ES-I3 (cell line): ENCODE results near the gene ATP2B2.

Source experiments
- H3K36me3 ChIP-seq: 2 replicates; pipeline ENCODE4 v1.6.1; 2013; ENCODE audit warnings: mild to moderate bottlenecking, low read length, control low read depth, moderate library complexity; ENCODE audit not compliant: insufficient read depth
- H3K4me1 ChIP-seq: 2 replicates; pipeline ENCODE4 v1.6.1; 2013; ENCODE audit warnings: mild to moderate bottlenecking, control low read depth, low read length; ENCODE audit not compliant: insufficient read depth
- H3K9ac ChIP-seq: 2 replicates; pipeline ENCODE4 v1.6.1; 2013; ENCODE audit warnings: low read depth, mild to moderate bottlenecking, low read length, moderate library complexity
- H3K9me3 ChIP-seq: 2 replicates; pipeline ENCODE4 v1.6.1; 2013; ENCODE audit warnings: mild to moderate bottlenecking, low read length, moderate library complexity; ENCODE audit not compliant: control insufficient read depth, insufficient read depth

The ATP2B2 gene

DNA sequence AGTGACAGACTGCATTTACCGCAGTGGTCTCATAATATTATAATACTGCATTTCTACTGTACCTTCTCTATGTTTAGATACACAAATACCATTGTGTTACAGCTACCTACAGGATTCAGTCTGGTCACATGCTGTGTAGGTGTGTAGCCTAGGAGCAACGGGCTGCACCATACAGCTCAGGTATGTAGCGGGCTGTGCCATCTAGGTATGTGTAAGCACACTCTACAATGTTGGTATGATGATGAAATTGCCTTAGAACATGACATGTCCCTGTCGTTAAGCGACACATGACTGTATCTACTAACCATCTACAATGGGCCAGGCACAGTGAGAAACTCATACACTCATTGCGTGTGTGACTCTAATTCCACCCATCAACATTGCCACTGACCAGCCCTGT lies 99.0 kb downstream of the ATP2B2 start:
- Histone ChIP-seq H3K36me3 (no peaks in the 10 kb centered on the region), H3K4me1 (no peaks in the 10 kb centered on the region), H3K9ac (no peak overlapping the region), H3K9me3 (no peaks in the 10 kb centered on the region)

DNA sequence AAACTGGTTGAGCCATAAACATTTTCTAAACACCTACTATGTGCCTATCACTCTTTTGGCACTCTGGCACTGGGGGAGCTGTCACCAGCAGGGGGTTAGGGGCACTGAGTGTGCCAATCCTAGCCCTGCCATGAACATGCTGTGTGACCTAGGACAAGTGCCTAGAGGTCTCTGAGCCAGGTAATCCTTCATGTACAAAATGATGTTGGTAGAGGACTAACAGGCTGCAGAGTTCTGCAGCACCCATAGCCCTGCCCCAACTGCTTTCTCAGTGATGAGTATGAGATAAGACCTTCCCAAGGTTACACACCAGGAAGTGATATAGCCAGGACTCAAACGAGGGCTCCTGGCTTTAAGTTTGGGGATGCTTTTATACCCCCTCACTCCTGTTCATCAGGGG lies 99.6 kb downstream of the ATP2B2 start:
- H3K4me1 ChIP-seq, result no peaks in the 10 kb centered on the region
- no peak overlapping the region for H3K9ac ChIP-seq
- no peaks in the 10 kb centered on the region for H3K9me3 ChIP-seq
- no peaks in the 10 kb centered on the region for H3K36me3 ChIP-seq

DNA sequence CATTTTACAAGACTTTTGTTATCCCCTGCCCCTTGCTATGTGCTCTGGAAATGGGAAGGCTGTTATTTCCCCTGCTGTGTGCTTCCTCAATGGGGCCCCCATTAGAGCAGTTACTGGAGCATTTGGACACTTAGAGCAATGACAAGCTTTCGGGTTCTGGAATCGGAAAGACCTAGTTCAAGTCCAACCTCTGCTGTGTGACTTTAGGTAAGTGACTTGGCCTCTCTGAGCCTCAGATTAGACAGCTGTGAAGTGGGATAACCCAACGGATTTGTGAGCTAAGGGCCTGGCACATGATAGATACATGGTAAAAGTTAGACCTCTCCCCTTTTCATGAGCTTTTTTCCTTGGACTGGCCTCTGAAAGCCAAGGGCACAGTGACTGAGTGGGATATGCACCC lies 100.5 kb downstream of the ATP2B2 start:
- H3K4me1 ChIP-seq, result no peaks in the 10 kb centered on the region
- H3K9me3 ChIP-seq, result no peaks in the 10 kb centered on the region
- no peaks in the 10 kb centered on the region for H3K36me3 ChIP-seq
- H3K9ac ChIP-seq, result no peak overlapping the region

GRCh38 chr3:10404377-10404776 lies 101.0 kb downstream of the ATP2B2 start:
- H3K9me3 ChIP-seq, result no peaks in the 10 kb centered on the region
- no peak overlapping the region for H3K9ac ChIP-seq
- H3K4me1 ChIP-seq, result no peaks in the 10 kb centered on the region
- no peaks in the 10 kb centered on the region for H3K36me3 ChIP-seq

DNA sequence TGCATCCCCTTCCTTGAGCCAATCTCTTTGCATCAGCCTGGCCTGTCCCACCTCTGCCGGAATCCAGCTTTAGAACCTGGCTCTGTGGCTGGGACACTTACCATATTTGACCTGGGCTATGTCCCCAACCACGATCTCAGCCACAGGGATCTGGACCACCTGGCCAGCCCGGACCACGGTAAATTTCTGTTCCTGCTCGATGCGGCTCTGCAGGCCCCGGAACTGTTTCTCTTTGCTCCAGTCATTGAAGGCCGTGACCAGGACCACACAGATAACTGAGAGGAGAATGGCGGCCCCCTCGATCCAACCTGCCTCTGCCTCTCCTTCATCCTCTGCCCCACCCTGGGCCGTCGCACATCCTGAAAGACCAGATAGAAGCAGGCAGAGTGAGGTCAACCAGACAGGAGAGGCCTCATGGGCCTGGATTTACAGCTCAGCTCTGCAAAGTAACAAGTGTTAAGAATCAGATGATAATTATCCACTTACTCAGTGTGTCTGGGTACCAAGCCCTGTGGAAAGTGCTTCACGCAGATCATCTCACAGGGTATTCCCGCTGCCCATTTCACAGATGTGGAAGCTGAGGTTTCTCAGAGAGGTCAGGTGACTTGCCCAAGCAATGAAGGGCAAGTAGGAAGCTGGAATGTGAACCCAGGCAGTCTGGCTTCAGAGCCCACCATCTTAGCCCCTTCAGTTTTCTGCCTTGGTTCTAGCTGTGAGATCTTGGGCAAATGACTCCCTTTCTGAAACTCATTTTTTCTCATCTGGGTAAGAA lies 103.2 kb downstream of the ATP2B2 start:
- Histone ChIP-seq H3K36me3 (no peaks in the 10 kb centered on the region), H3K9me3 (no peaks in the 10 kb centered on the region), H3K9ac (no peak overlapping the region), H3K4me1 (no peaks in the 10 kb centered on the region)

GRCh38 chr3:10400749-10401495 lies 104.5 kb downstream of the ATP2B2 start:
- H3K36me3 ChIP-seq, result no peaks in the 10 kb centered on the region
- no peak overlapping the region for H3K9ac ChIP-seq
- no peaks in the 10 kb centered on the region for H3K4me1 ChIP-seq
- H3K9me3 ChIP-seq, result no peaks in the 10 kb centered on the region

DNA sequence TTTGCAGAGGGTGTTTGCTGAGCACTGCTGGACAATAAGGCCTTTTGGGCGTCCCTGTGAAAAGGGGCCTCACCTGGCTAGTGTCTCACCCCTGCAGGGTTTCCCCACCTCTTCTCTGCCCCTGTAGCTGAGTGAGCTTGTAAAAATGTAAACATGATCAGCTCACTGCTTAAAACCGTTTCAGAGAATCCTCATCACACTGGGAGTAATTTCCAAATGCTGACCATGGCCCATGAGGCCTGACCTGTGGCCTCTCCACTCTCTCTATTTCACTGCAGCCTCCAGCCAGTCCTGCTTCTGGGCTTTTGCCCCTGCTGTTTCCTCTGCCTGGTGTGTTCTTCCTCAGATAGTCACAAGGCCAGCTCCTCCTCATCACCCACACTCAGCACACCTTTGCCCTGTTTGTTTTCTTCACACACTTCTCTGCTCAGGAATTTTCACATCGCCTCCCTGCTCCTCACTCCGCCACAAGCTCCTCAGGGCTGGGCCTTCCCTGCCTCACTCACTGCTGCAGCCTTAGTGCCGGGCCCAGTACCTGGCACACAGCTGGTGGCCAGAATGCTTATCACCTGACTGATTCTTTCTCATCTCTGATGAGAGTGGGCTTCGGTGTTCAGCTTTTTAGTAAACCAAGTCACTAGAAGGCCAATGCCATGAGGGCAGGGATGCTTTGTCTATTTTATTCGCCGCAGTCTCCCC lies 105.2 kb downstream of the ATP2B2 start:
- no peaks in the 10 kb centered on the region for H3K9me3 ChIP-seq
- 0 out of 2 replicates have a peak, but pooled peaks cover 4% of the 10 kb centered on the region for H3K4me1 ChIP-seq
- H3K9ac ChIP-seq, result no peak overlapping the region
- no peaks in the 10 kb centered on the region for H3K36me3 ChIP-seq

DNA sequence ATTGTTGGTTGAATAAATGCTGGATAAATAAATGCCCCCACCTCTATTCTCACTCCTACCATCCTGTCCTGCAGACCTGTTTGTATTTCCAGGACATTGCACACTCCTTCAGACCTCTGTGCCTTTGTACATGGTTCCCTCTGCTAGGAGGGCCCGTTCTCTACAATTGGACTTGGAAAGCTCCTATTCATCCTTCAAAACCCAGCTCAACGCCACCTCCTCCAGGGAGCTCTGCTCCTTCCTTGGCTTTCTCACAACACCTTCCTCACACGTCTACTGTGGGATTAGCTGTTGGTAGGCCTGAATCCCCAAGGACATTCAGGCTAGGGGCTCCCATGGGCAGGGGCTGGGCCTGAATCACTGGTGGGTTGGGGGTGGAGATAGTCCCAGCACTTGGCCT lies 105.8 kb downstream of the ATP2B2 start:
- Histone ChIP-seq H3K9me3 (no peaks in the 10 kb centered on the region), H3K9ac (no peak overlapping the region), H3K36me3 (no peaks in the 10 kb centered on the region), H3K4me1 (0 out of 2 replicates have a peak, but pooled peaks cover 5% of the 10 kb centered on the region)

DNA sequence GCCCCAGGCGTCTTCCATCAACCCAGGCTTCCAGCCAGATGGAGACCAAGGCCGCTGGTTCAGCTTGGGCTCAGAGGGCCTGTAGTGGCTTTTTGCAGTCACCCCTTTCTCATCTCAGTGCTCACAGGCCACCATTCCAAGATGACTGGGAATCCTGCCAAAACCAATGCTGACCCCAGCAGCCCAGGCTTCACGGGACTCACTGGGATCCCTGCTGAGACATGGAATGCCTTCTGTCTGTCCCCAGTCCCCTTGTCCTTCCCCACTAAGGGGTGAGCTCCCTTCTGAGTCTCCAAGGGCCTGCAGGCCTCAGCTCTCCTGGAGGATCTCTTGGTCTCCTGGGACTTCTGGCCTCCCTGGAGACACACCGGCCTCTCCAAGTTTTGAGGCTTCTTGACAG lies 107.0 kb downstream of the ATP2B2 start:
- no peaks in the 10 kb centered on the region for H3K9me3 ChIP-seq
- H3K36me3 ChIP-seq, result no peaks in the 10 kb centered on the region
- no peak overlapping the region for H3K9ac ChIP-seq
- H3K4me1 ChIP-seq, result 0 out of 2 replicates have a peak, but pooled peaks cover 5% of the 10 kb centered on the region

- H3K36me3 ChIP-seq, result no peaks in the 10 kb centered on the region
- no peak overlapping the region for H3K9ac ChIP-seq
- 0 out of 2 replicates have a peak, but pooled peaks cover 5% of the 10 kb centered on the region for H3K4me1 ChIP-seq
- no peaks in the 10 kb centered on the region for H3K9me3 ChIP-seq
Observed at GRCh38 chr3:10397879-10398278, 107.5 kb downstream of the ATP2B2 start.

GRCh38 chr3:10396931-10397330 lies 108.5 kb downstream of the ATP2B2 start:
- Histone ChIP-seq H3K9ac (no peak overlapping the region), H3K9me3 (no peaks in the 10 kb centered on the region), H3K36me3 (no peaks in the 10 kb centered on the region), H3K4me1 (0 out of 2 replicates have a peak, but pooled peaks cover 5% of the 10 kb centered on the region)

- Histone ChIP-seq H3K4me1 (0 out of 2 replicates have a peak, but pooled peaks cover 5% of the 10 kb centered on the region), H3K9me3 (no peaks in the 10 kb centered on the region), H3K36me3 (no peaks in the 10 kb centered on the region), H3K9ac (no peak overlapping the region)
Observed at GRCh38 chr3:10396083-10396482, 109.3 kb downstream of the ATP2B2 start.

DNA sequence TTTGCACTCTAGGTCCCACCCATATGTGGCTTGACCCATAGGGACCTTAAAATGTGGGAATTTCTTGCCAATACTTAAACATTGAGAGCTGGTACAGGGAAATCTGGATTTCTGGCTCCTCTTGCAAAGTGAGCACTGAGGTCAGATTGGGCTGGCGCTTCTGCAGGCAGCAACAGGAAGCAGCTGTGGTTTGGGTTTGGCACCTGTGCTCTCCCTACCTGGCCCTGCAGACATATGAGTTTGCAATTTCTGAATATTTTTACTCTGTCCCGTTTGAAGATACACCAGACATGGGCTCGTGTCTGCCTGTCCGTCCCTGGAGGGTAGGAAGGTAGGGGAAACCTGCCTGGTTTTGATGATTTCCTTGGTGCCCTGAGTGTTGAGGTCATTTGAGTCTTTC lies 109.7 kb downstream of the ATP2B2 start:
- Histone ChIP-seq H3K4me1 (0 out of 2 replicates have a peak, but pooled peaks cover 5% of the 10 kb centered on the region), H3K36me3 (no peaks in the 10 kb centered on the region), H3K9ac (no peak overlapping the region), H3K9me3 (no peaks in the 10 kb centered on the region)

GRCh38 chr3:10395196-10395595 lies 110.2 kb downstream of the ATP2B2 start:
- Histone ChIP-seq H3K9ac (no peak overlapping the region), H3K9me3 (no peaks in the 10 kb centered on the region), H3K36me3 (no peaks in the 10 kb centered on the region), H3K4me1 (0 out of 2 replicates have a peak, but pooled peaks cover 5% of the 10 kb centered on the region)
